NCI-H2171 (cell line): ENCODE measurements around the gene ASAH2.
"Not testable (repeated sequence)": the region's sequence is repeated elsewhere in the genome, so short reads cannot be mapped to it uniquely, and the experiment has no call there.

Experiments used
- DNase-seq: peaks from one replicate; lab custom pipeline; 2025; lab: John Stamatoyannopoulos, UW

Gene ASAH2

DNA sequence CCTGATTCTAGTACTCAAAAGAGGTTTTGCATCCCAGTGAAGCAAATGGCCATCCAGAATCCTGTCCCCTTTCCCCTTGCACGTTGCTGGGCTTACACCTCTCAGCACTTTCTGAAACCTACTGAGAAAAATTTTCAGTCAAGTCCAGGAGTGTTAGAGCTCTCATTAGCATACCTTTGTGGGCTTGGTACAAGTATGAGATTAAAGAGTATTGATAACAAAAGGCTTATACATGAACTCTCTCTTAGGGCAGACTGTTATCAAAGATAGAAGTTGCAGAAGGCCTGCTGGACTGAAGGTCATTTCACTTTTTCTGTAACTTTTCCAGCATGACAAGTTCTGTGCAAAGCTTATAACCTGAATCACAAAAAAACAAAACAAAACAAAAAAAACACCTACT lies at the start of gene ASAH2:
Gene ASAH2, minus strand, starts transcription at position 123 of the 400 bp plus-strand sequence. CDS start 2,906 bp downstream, outside the sequence.
- no peak for DNase-seq

DNA sequence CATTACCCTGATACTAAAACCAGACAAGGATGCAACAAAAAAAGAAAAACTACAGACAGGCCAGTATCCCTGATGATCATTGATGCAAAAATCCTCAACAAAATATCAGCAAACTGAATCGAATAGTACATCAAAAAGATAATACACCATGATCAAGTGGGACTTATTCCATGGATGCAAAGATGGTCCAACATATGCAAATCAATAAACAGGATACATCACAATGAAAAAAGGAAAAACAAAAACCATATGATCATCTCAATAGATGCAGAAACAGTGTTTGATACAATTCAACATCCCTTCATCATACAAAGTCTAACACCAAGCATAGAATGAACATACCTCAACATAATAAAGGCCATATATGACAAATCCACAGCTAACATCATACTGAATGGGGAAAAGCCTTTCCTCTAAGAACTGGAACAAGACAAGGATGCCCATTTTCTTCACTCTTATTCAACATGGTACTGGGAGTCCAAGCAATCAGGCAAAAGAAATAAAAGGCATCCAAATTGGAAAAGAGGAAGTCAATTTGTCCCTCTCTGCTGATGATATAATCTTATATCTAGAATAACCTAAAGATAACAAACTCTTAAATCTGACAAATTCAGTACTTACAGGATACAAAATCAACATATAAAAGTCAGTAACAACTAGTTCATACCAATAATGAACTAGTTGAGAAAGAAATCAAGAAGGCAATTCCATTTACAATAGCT lies 48.8 kb upstream of the ASAH2 start:
- no peak for DNase-seq

DNA sequence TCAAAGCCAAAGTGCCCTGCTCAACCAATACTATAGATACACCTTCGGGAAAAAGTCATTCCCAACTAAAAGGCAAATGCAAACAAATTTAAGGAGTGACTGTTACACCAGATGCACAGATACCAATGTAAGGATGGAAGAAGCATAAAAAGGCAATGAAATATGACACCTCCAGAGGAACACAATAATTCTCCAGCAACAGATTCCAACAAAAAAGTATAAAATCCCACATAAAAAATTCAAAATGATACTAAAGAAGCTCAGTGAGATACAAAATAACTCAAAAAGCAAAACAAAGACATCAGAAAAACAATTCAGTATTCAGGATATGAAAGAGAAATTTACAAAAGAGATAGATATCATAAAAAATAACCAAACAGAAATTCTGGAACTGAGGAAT lies 44.1 kb upstream of the ASAH2 start:
- DNase-seq = no peak

DNA sequence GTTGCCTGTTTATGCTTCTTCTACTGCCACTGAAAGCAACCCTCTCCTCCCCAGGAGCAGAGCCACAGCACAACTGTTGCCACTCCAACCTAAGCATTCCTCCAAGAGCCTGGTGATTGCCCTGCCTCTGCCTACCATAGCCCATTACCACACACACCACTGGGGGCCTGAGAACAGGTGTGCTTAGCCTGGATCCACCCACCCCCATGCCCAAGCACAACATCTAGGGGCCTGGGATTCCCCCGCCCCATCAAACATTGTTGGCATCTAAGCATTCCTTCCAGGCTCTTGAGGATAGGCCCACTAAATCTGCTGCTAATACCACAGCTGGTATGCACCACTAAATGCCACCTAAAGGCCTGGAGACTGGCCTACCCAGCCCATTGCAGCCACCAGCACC lies 43.3 kb upstream of the ASAH2 start:
- DNase-seq = no peak

DNA sequence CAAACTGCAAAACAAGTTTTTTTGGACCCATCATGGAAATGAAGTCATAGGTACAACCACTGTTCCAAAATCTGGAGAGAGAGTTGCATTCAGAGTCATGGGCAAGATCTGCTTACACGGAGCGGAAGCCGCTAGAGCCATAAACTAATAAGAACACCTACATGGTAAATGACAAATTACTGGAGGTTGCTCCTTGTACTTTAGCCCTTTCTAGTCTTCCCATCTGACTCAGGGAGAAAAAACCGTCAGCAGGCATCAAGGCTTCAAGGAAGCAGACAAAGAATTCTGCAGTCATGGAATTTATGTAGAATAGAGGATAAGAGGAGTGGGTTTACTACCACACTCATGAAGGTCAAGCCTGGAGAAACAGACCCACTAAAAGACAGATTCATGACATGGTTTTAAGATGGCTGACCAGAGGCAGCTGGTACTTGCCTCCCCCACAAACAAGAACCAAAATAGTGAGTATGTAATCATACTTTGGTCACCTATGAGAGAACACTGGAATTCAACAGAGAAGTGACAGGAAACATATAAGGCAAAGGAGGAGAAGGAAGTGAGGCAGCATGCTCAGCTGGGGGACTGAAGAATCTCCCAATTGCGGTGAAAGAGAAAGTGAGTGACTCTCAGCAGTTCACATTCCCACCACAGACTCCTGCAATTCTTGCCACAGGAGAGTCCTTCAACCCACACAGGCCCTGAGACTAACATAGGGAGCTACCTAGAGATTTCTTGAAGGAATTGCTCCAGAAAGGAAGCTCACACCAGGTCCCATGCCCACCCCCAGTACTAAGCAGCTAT lies 42.4 kb upstream of the ASAH2 start:
- DNase-seq = no peak

DNA sequence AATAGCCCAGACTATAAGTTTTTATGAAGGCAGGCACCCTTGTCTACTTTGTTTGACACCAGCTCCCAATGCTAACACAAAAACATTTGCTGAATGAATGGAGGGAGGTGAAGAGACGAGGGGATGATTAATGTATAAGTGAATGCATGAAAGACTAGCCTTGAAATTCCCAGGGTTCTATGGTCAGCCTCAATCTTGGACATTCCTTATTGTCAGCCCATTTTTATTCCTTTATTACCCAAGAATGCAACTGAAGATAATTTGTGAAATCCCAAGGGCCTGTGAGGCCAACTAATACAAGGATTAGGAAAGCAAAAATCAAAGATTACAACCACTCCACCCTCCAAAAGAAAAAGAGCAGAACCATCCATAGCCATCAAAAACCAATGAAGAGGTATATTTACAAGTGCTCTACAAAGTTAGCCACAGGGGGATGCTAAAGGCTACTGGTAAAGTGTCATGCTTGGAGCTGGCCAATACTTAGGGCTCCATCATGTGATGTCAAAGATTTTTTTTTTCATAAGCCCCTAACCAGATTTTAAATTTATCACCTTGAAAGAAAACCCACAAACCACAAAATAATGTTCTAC lies 40.0 kb upstream of the ASAH2 start:
- DNase-seq = no peak

DNA sequence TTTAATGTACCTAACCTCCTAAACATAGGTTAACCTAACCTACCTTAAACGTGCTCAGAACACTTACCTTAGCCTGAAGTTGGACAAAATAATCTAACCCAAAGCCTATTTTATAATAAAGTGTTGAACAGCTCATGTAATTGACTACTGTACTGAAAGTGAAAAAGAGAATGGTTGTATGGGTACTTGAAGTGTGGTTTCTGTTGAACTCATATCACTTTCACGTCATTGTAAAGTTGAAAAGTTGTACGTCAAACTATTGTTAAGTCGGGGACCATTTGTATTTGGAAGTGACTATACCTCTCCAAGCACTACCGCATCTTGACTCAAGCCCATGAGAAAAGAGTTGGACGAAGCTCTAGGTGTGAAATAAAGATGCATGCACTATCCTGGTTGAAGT lies 37.9 kb upstream of the ASAH2 start:
- DNase-seq = no peak

DNA sequence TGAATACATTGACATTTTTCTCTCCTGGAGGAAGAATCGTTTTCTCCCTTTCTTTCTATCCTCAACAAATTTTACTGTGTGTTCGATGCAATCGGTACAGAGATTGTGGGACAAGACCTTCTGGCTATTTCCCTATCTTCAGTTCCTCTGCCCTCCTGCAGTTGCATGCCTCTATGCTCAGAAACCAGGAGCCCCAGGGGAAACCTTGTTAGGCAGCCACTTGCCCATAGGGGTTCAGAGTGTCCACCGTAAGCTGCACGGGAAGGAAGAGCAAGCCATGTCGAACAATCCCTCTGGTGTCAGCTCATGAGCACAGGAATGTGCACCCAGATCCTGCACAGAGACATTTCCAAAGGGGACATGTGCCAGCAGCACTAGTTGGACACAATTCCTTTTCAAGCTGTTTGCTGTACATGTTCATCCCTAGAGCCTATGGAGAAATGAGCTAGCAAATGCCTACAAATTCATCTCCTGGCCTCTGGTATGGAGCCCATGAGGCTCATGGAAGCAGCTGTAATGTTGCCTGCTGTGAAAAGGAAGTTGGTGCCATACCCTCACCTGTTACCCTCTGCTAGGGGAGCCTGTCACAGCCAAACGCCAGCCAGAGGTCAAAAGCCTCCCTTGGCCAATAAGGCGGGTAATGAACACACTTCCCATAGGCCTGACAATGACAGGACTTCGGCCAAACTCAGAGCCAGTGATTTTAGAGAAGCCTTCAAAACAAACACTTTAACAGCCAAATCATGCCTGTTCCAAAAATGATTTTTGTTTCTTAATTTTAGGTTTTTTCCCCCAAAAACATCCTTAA lies 35.9 kb upstream of the ASAH2 start:
- no peak for DNase-seq

DNA sequence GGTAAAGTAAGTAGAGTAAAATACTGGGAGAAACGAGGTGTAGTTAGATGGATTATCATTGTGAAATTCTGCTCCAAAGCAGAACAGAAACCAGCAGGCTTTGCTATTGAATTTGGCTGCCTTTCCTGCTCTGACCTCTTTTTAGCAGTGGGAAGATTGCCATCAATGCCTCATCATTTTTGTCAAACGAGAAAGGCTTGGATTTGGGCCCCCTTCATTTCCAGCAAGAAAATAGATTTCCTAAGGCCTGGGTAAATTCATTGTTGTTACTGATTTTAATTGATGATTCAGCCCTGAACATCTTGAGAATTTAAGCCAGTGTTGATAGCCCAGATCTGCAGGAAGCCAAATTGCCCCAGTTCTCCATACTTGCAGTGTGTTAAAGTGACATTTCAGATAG lies 35.2 kb upstream of the ASAH2 start:
- no peak for DNase-seq

DNA sequence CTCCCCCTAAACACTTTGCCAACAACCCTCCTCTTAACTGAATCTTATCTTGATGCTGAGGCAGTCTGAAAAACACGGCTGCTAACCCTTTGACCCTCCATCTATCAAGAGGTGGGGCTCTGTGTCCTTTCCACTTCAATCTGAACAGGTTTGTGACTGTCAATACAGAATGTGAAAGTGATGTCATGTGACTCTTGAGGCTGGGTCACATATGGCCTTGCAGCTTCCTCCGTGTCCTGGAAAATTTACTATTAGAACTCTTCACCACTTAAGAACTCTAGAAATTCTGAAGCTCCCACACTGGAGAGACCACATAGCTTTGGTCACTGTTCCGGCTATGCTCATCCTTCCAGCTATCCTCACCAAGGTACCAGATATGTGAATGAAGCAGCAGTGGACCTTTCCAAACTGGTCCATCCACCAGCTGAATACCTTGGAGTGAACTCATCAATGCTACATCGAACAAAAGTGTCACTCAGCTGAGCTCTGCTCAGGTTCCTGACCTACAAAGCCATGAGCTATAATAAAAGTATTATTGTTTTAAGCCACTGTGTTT lies 30.7 kb upstream of the ASAH2 start:
- no peak for DNase-seq

DNA sequence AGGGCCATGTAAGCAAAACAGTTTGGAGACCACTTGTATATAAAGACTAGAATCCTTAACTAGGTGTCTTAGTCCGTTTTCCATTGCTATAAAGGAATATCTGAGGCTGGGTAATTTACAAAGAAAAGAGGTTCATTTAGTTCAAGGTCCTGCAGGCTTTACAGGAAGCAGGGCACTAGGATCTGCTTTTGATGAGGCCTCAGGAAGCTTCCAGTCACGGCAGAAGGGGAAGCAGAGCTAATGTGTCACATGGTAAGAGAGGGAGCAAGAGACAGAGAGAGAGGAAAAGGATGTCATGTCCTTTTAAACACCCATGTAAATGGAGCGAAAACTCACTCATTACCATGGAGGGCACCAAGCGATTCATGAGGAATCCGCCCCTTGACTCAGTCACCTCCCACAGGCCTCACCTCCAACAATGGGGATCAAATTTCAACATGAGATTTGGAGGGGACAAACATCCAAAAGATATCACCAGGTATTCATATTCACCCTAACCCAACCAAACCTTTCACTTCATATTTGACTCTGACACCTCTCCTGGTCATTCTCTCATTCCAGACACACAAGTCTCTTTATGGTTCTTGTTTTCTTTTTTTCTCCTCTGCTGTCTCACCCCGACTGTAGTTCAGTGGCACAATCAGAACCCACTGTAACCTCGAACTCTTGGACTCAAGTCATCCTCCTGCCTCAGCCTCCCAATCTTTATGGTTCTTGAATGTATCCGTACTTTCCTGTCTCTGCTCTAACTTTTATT lies 30.1 kb upstream of the ASAH2 start:
- no peak for DNase-seq

DNA sequence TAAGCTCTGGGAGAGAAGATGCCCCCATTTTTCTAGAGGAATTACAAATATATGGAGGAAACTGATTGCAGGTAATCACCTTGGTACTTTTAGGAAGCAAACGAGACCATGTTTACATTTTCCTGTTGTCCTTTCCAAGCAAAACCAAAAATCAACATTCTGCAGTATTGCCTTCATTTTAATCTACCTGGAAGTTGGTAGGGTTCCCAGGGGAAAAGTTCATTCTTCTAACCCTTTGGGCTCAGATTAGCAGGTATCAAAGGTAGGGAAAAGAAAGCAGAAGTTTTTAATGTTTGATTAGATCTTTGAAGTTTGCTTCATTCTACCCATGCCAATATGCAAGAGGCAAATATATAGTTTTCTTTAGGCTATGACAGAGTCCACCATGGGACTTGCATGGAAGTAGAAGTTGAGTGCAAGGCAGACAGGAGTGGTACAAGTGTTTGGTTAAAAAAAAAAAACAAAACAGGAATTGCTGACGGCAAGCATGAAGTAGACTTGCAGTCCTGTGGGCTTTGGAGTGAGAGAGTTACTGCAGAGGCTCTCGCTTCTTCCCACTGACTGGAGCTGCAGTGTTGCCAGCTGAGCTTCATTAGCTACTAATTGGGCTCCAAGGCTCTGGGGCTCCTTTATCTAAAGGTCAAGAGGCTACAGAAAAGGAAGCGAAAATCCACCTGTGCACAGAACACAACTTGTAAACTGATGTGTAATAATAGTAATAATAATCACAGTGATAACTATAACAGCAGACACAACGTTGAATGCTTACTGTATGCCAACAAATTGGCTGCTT lies 28.9 kb upstream of the ASAH2 start:
- no peak for DNase-seq

DNA sequence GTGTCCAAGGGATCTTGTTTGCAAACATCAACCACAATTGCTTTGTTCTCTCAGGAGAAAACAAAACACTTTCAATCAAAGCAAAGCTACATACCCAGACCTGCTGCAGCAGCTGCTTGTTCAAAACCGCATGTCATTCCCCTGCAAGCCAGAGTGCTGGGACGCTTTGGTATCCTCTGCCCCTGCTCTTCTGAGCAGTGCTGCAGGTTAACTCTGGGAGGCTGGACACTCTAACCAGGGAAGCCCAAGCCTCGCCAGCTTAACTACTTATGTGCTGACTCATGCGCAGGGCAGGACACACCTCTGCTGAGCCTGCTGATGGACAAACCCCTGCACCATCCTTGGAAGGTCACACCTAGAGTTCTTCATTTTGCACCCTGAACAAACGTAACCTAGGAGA lies 28.2 kb upstream of the ASAH2 start:
- DNase-seq = no peak

DNA sequence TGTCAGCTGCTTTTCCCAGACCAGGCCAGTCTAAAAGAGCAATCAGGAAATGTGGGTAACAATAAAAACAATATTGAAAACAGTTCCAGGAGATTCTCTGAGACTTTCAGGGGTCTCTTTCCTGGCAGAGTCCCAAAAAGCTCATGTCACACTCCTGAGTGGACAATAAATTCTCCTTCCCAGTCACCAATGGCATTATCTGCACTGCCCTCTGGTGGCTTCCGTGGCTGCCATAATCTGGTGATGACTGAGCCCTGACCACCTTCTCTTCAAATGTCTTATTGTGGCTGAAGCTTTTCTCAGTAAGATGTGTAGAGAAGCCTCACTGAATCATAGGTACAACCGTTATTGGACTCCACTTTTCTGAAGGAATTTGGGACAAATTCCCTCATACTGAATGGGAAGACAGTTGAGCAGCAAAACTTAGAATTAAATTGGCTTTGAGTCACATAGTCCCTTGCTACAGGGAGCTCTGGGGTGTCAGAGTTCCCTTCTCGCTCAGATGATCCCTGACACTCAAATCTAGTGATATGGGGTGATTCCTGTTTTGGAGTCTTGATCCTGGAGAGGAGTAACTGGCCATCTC lies 24.4 kb upstream of the ASAH2 start:
- DNase-seq = no peak

DNA sequence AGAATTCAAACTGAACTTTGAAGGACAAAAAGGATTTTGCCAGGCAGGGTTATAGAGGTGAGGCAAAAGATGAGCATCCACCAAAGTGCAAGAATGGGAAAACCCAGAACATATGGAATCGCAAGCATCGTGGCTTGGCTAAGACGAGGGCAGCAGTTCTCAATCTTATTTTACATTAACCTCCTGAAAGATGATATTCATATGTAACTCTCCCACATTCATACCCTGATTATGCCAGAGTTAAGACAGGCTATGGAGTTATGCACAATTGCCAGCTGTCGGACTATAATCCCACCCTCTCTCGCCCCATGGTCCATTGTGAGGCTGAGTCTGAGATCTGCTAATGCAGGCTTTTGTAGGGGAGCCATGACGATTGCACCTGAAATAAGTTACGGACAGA lies 21.2 kb upstream of the ASAH2 start:
- no peak for DNase-seq

DNA sequence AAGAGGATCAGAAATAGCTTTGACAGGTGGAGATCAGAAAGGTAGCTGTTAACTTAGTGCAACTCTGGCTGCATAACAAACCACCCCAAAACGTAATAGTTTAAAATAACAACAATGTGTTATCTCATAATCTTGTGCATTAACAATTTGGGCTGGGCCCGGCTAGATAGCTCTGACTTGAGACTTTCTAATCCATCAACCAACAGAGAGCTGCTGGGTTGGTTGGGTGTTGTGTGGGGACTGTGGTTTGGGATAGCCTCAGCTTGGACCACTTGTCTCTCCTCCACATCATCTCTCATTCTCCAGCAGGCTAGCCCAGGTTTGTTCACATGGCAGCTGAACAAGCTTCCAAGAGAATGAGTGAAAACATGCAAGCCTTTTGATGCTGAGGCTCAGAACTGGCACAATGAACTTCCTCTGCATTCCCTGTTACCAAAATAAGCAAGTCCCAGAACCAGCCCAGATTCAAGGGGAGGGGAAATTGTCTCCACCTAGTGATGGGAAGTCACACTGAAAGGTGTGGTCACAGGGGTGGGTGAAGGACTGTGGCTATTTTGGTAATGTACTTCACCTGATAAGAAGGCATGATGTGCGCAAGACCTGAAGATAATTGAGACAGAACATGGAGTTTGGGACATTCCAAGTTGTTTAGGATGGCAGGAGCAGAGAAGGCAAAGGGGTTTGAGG lies 20.4 kb upstream of the ASAH2 start:
- DNase-seq = no peak

DNA sequence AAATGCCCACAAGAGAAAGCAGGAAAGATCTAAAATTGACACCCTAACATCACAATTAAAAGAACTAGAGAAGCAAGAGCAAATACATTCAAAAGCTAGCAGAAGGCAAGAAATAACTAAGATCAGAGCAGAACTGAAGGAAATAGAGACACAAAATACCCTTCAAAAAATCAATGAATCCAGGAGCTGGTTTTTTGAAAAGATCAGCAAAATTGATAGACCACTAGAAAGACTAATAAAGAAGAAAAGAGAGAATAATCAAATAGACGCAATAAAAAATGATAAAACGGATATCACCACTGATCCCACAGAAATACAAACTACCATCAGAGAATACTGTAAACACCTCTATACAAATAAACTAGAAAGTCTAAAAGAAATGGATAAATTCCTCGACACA lies 16.6 kb upstream of the ASAH2 start:
- DNase-seq = not testable (repeated sequence)

DNA sequence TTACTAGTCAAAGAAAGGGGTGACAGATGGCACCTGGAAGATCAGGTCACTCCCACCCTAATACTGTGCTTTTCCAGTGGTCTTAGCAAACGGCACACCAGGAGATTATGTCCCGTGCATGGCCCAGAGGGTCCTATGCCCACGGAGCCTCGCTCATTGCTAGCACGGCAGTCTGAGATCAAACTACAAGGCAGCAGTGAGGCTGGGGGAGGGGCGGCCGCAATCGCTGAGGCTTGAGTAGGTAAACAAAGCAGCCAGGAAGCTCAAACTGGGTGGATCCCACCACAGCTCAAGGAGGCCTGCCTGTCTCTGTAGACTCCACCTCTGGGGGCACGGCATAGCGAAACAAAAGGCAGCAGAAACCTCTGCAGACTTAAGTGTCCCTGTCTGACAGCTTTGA lies 11.3 kb upstream of the ASAH2 start:
- DNase-seq = not testable (repeated sequence)

DNA sequence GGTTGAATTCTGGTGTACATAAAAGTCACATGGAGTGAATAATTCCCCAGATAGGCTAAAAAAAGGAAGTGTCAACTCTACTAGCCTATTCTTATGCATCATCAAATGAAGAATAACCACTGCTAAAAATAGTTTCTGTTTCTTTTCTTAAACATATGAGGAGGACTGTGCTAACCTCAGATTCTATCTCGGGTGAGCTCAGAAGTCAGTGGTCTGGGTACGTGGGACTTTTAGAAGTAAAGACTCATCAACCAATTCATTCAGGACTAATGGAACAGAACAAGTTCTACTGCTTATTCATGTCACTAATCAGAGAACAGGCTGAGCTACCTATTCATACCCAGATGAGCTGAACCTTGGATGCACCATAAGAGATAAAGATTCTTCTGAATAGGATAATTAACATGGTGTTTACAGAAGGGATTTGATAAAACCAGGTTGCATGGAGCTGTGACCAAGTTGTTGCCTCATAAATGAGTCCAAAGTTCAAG lies 9.5 kb upstream of the ASAH2 start:
- no peak for DNase-seq
